RWPE2 (cell line): Measurements from ENCODE around the gene FASLG.
"Not testable (repeated sequence)": the region's sequence is repeated elsewhere in the genome, so short reads cannot be mapped to it uniquely, and the experiment has no call there.

Experiments
- ATAC-seq: fragments of 200-7000 bp; cut with Tn5 transposase; 3 replicates; pipeline ENCODE4 v1.9.1; 2021; ENCODE audit warnings: low read depth
- DNase-seq: peaks from one replicate; pipeline ENCODE4 v3.0.0-alpha.2; 2020; ENCODE audit warnings: low spot score
- H3K27ac ChIP-seq: fragments of 450-650 bp; 2 replicates; pipeline ENCODE4 v1.5.1; 2017; ENCODE audit warnings: mild to moderate bottlenecking; ENCODE audit not compliant: poor library complexity, severe bottlenecking
- H3K27me3 ChIP-seq: fragments of 250-450 bp; sonication (Bioruptor Pico); 2 replicates; pipeline ENCODE4 v1.5.1; 2021; ENCODE audit warnings: mild to moderate bottlenecking, moderate library complexity; ENCODE audit not compliant: insufficient read depth, poor library complexity, severe bottlenecking
- H3K36me3 ChIP-seq: fragments of 250-450 bp; sonication (Bioruptor Pico); 2 replicates; pipeline ENCODE4 v1.5.1; 2020; ENCODE audit warnings: low read depth, mild to moderate bottlenecking, moderate library complexity
- H3K4me1 ChIP-seq: fragments of 250-450 bp; sonication (Bioruptor Pico); 2 replicates; pipeline ENCODE4 v1.5.1; 2021; ENCODE audit warnings: mild to moderate bottlenecking, moderate library complexity; ENCODE audit not compliant: insufficient read depth, poor library complexity, severe bottlenecking
- H3K4me3 ChIP-seq: fragments of 250-450 bp; sonication (Bioruptor Pico); 2 replicates; pipeline ENCODE4 v1.5.1; 2021; ENCODE audit warnings: mild to moderate bottlenecking, moderate library complexity; ENCODE audit not compliant: severe bottlenecking
- H3K9me3 ChIP-seq: fragments of 250-450 bp; sonication (Bioruptor Pico); 2 replicates; pipeline ENCODE4 v1.5.1; 2021; ENCODE audit warnings: mild to moderate bottlenecking, moderate library complexity; ENCODE audit not compliant: severe bottlenecking
- TF ChIP-seq, protein P1 (sequence below): fragments of 450-650 bp; IDR thresholded peaks from one replicate; pipeline ENCODE4 v1.5.1; 2017; ENCODE audit warnings: mild to moderate bottlenecking, moderate library complexity; ENCODE audit not compliant: poor library complexity, severe bottlenecking

The FASLG gene

DNA sequence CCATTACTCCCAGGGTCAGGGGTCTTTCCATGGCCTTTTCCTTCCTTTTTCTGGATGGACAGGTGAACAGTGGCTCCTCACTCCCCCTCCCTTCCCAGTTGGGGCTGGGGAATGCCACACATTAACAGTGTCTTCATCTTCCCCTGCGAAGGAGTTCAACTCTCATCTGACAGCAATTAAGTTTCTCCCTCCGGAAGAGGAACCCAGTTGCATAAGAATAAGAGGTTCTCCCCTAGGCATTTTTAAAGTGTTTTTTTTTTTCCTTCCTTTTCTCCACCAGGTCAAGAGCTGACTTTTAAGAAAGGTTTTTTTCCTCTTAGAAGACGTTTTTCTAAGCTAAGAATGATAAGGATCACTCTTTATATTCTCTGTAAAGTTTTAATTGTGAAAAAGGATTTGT is 42.3 kb upstream of the FASLG start:
- Histone ChIP-seq H3K36me3 (peaks cover 5% of the 10 kb centered on the region; the same call in 1 of the 2 replicates), H3K4me1 (no peaks in the 10 kb centered on the region), H3K4me3 (no peak overlapping the region), H3K27me3 (no peaks in the 10 kb centered on the region), H3K9me3 (peaks cover 15% of the 10 kb centered on the region), H3K27ac (no peak overlapping the region)
- ATAC-seq (no peak), DNase-seq (no peak)
- TF ChIP-seq, protein P1, sequence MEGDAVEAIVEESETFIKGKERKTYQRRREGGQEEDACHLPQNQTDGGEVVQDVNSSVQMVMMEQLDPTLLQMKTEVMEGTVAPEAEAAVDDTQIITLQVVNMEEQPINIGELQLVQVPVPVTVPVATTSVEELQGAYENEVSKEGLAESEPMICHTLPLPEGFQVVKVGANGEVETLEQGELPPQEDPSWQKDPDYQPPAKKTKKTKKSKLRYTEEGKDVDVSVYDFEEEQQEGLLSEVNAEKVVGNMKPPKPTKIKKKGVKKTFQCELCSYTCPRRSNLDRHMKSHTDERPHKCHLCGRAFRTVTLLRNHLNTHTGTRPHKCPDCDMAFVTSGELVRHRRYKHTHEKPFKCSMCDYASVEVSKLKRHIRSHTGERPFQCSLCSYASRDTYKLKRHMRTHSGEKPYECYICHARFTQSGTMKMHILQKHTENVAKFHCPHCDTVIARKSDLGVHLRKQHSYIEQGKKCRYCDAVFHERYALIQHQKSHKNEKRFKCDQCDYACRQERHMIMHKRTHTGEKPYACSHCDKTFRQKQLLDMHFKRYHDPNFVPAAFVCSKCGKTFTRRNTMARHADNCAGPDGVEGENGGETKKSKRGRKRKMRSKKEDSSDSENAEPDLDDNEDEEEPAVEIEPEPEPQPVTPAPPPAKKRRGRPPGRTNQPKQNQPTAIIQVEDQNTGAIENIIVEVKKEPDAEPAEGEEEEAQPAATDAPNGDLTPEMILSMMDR = no peak

DNA sequence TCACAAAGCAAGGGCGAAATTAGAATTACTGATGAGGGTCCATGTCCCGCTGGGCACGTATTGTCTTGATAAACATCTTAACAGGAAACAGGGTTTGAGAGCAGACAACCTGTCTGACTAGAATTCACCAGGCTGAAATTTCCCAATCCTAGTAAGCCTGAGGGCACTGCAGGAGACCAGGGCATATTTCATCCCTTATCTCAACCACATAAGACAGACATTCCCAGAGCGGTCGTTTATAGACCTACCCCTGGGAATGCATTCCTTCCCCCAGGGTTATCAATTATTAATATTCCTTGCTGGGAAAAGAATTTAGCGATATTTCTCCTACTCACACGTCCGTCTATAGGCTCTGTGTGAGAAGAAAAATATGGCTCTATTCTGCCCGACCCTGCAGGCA is 38.3 kb upstream of the FASLG start:
- ATAC-seq, H3K4me1 ChIP-seq, H3K27me3 ChIP-seq, DNase-seq, H3K36me3 ChIP-seq, H3K27ac ChIP-seq, H3K4me3 ChIP-seq: not testable (repeated sequence)
- H3K9me3 ChIP-seq = peaks cover 15% of the 10 kb centered on the region

DNA sequence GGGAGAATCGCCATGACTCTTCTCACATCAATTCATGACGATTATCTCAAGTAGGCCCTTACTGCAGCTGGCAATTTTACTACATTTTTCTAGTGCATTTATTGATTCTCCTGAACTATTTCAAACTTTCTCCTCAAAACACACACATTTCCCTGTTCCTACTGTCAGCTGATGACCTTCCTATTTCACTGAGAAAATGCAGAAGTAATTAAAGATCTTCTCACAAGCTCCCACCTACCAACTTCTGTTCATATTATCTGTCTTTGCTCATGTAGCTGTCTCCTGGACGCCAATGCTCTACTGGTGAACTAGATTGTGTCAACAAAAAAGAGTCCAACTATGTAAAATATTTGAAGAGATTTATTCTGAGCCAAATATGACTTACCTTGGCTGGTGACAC is 36.4 kb upstream of the FASLG start:
- no peaks in the 10 kb centered on the region for H3K27me3 ChIP-seq
- TF ChIP-seq, protein P1 = no peak

DNA sequence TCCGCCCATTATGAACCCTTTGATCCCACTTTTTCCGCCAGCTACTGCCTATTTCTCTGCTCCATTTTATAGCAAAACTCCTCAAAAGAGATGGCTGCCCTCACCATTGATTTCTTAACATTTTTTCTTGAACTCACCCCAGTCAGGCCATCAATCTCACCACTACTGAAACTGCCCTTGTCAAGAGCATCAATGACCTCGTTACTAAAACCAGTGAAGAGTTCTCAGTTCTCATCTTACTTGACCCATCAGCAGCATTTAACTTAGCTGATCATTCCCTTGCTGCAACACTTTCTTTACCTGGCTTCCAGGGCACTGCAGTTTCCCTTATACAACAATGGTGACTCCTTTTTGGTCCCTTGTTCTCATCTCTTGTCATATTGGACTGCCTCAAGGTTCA is 35.2 kb upstream of the FASLG start:
- H3K4me3 ChIP-seq = no peak overlapping the region
- no peak for DNase-seq
- no peaks in the 10 kb centered on the region for H3K27me3 ChIP-seq
- ATAC-seq = no peak
- H3K27ac ChIP-seq = no peak overlapping the region
- H3K36me3 ChIP-seq = no peaks in the 10 kb centered on the region
- H3K9me3 ChIP-seq = peaks cover 6% of the 10 kb centered on the region
- TF ChIP-seq, protein P1 = no peak
- H3K4me1 ChIP-seq = peaks cover 3% of the 10 kb centered on the region

More for the DNA sequence above, 36.4 kb upstream of the FASLG start:
- H3K4me3 ChIP-seq = no peak overlapping the region
- no peak for DNase-seq
- H3K4me1 ChIP-seq = peaks cover 2% of the 10 kb centered on the region
- H3K36me3 ChIP-seq = no peaks in the 10 kb centered on the region
- H3K27ac ChIP-seq = no peak overlapping the region
- ATAC-seq = no peak
- peaks cover 15% of the 10 kb centered on the region for H3K9me3 ChIP-seq

DNA sequence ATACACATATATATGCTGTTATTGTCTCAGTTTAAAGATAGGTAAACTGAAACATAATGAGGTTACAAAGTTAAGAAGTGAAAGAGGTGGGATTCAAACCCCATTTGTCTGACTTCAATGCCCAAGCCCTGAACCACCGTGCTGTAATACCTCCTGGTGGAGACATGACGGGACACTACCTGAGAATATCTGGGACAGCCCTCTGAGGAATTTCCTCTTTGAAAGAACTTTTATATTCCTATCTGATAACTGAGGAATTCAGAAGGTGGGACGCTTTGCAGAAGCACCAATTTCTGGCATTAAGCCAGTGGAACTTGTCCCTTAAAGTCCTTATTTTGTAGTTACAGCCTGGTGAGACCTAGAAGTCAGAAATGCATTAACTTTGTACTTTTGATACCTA is 32.1 kb upstream of the FASLG start:
- ATAC-seq = no peak
- Histone ChIP-seq H3K27ac (no peak overlapping the region), H3K36me3 (no peaks in the 10 kb centered on the region), H3K27me3 (no peaks in the 10 kb centered on the region), H3K4me3 (no peak overlapping the region), H3K4me1 (peaks cover 19% of the 10 kb centered on the region), H3K9me3 (no peaks in the 10 kb centered on the region)
- DNase-seq = no peak
- TF ChIP-seq, protein P1 = no peak
